ENCODE results near the gene APEH.

APEH gene

GRCh38 chr3:49673715-49674496, at the start of gene APEH:
Gene APEH, plus strand, starts transcription at chr3:49674351. Its CDS starts 51 bp downstream, at chr3:49674402.
- no peak for DNase-seq

GRCh38 chr3:49625071-49625470, 49.1 kb upstream of the APEH start:
- DNase-seq, result no peak

GRCh38 chr3:49626101-49626581, 48.0 kb upstream of the APEH start:
- no peak for DNase-seq

- DNase-seq, result peak in 1 of 2 experiments; percentile 43
These were observed 47.4 kb upstream of the APEH start for GRCh38 chr3:49626796-49627195.

- DNase-seq, result no peak
These were observed 46.5 kb upstream of the APEH start for GRCh38 chr3:49627634-49628033.

GRCh38 chr3:49628249-49628648, 45.9 kb upstream of the APEH start:
- no peak for DNase-seq

- DNase-seq, result no peak
These were observed 44.7 kb upstream of the APEH start for GRCh38 chr3:49629451-49629850.

- DNase-seq, result peak in 1 of 2 experiments; percentile 2
These were observed 44.3 kb upstream of the APEH start for GRCh38 chr3:49629866-49630265.

GRCh38 chr3:49630784-49631183, 43.4 kb upstream of the APEH start:
- no peak for DNase-seq

- DNase-seq, result no peak
These were observed 39.4 kb upstream of the APEH start for GRCh38 chr3:49634736-49635135.

GRCh38 chr3:49636883-49637609, 37.1 kb upstream of the APEH start:
- no peak for DNase-seq

GRCh38 chr3:49638445-49638844, 35.7 kb upstream of the APEH start:
- peak in 1 of 2 experiments; percentile 9 for DNase-seq

- no peak for DNase-seq
These were observed 34.6 kb upstream of the APEH start for GRCh38 chr3:49639551-49639950.

GRCh38 chr3:49641292-49641691, 32.9 kb upstream of the APEH start:
- DNase-seq, result no peak

GRCh38 chr3:49641921-49642707, 32.0 kb upstream of the APEH start:
- no peak for DNase-seq

GRCh38 chr3:49642708-49643145, 31.4 kb upstream of the APEH start:
- DNase-seq, result no peak

GRCh38 chr3:49644684-49645083, 29.5 kb upstream of the APEH start:
- DNase-seq, result no peak

GRCh38 chr3:49646236-49646635, 27.9 kb upstream of the APEH start:
- DNase-seq, result no peak

GRCh38 chr3:49647741-49648140, 26.4 kb upstream of the APEH start:
- DNase-seq, result no peak

- no peak for DNase-seq
These were observed 25.7 kb upstream of the APEH start for GRCh38 chr3:49648354-49649019.

GRCh38 chr3:49649576-49649975, 24.6 kb upstream of the APEH start:
- DNase-seq, result no peak

GRCh38 chr3:49650177-49650576, 24.0 kb upstream of the APEH start:
- DNase-seq, result no peak

GRCh38 chr3:49650637-49651036, 23.5 kb upstream of the APEH start:
- DNase-seq, result no peak
